OCI-LY7 (cell line): ENCODE results near the gene LGR6. TPM values are rescaled to one million over a fixed set of nuclear protein-coding genes. Genes with fewer than 3 reads are reported as not detected.

Experiments used
- BruUV-seq: library from RNA; stranded (reverse); fragments of 400-500 nt; replicated peaks from 2 replicates; lab custom pipeline; 2021; lab: Mats Ljungman, UMichigan
- CTCF ChIA-PET: fragments of 300-600 bp; sonication (Branson Sonifier 250); formaldehyde crosslinking; loops from one replicate; lab custom pipeline; 2022; ENCODE audit warnings: antibody characterized with exemption; ENCODE audit not compliant: unreplicated experiment; lab: Charles Lee
- POLR2A ChIA-PET: fragments of 300-600 bp; sonication (Branson Sonifier 250); formaldehyde crosslinking; loops from one replicate; lab custom pipeline; 2022; ENCODE audit warnings: antibody characterized with exemption; lab: Charles Lee
- DNase-seq: peaks from one replicate; pipeline ENCODE4 v3.0.0-alpha.2; 2015; ENCODE audit warnings: low spot score
- H2AFZ ChIP-seq: fragments of 200-600 bp; sonication (generic), shearing (Covaris generic); 2 replicates; pipeline ENCODE4 v1.6.1; 2014; ENCODE audit warnings: mild to moderate bottlenecking, antibody characterized with exemption, low read length, moderate library complexity
- H3K27ac ChIP-seq: fragments of 200-600 bp; sonication (generic); 2 replicates; pipeline ENCODE4 v1.5.1; 2014; ENCODE audit warnings: mixed run types, low read depth, mild to moderate bottlenecking, moderate library complexity, low read length, inconsistent platforms; ENCODE audit not compliant: poor library complexity, severe bottlenecking
- H3K36me3 ChIP-seq: fragments of 200-600 bp; sonication (generic); 2 replicates; pipeline ENCODE4 v1.6.1; 2014; ENCODE audit warnings: mild to moderate bottlenecking, antibody characterized with exemption, low read length, moderate library complexity, mixed read lengths; ENCODE audit not compliant: insufficient read depth
- H3K4me1 ChIP-seq: fragments of 200-600 bp; sonication (generic); 2 replicates; pipeline ENCODE4 v1.5.1; 2014; ENCODE audit warnings: mild to moderate bottlenecking, low read length; ENCODE audit not compliant: insufficient read depth, poor library complexity, severe bottlenecking
- H3K4me2 ChIP-seq: fragments of 200-600 bp; sonication (generic); 2 replicates; pipeline ENCODE4 v1.6.1; 2014; ENCODE audit warnings: mild to moderate bottlenecking, low read length
- H3K4me3 ChIP-seq: fragments of 200-600 bp; sonication (generic); 2 replicates; pipeline ENCODE4 v1.5.1; 2014; ENCODE audit warnings: mild to moderate bottlenecking, low read depth, low read length; ENCODE audit not compliant: poor library complexity, severe bottlenecking
- H3K79me2 ChIP-seq: fragments of 200-600 bp; sonication (generic); 2 replicates; pipeline ENCODE4 v1.6.1; 2016; ENCODE audit warnings: low read depth, mild to moderate bottlenecking, low read length, moderate library complexity, mixed read lengths; ENCODE audit not compliant: insufficient read depth
- H3K9me2 ChIP-seq: fragments of 200-600 bp; sonication (generic); 2 replicates; pipeline ENCODE4 v1.6.1; 2016; ENCODE audit warnings: mild to moderate bottlenecking, low read length, mixed read lengths; ENCODE audit not compliant: insufficient read depth
- H3K9me3 ChIP-seq: fragments of 200-600 bp; sonication (generic); 2 replicates; pipeline ENCODE4 v1.6.1; 2014; ENCODE audit warnings: mild to moderate bottlenecking, mixed run types, low read length, mixed read lengths
- H4K20me1 ChIP-seq: fragments of 200-600 bp; sonication (generic); 2 replicates; pipeline ENCODE4 v1.6.1; 2014; ENCODE audit warnings: mild to moderate bottlenecking, antibody characterized with exemption, low read length, moderate library complexity, mixed read lengths; ENCODE audit not compliant: insufficient read depth
- EZH2phosphoT487 ChIP-seq: fragments of 200-600 bp; sonication (generic); IDR thresholded peaks from 2 replicates; pipeline ENCODE4 v1.6.1; 2018; ENCODE audit warnings: low read depth, borderline replicate concordance, mild to moderate bottlenecking, mixed run types, antibody characterized with exemption, low read length, moderate library complexity, mixed read lengths
- intact Hi-C: fragments of 100-400 bp; cut with micrococcal nuclease; formaldehyde crosslinking; loops from one replicate; pipeline ENCODE4 v1.10.0; 2022; ENCODE audit not compliant: unreplicated experiment
- total RNA-seq, 2 experiments: library from RNA; depleted of rRNA in 1 of 2; stranded (reverse); fragments of >200 nt in 1 of 2; shearing (Covaris generic) in 1 of 2; gene quantifications; 2 replicates each; pipeline ENCODE4 v1.2.3, GENCODE V29; 2014 to 2022
- TF ChIP-seq, protein P1 (sequence below): fragments of 200-600 bp; sonication (generic); conservative IDR thresholded peaks from 2 replicates; pipeline ENCODE4 v1.5.1; 2014; ENCODE audit warnings: mild to moderate bottlenecking, antibody characterized with exemption, low read length, moderate library complexity, mixed read lengths

The LGR6 gene
- total RNA-seq, 2 experiments from 2014 or later = not detected

GRCh38 chr1:202291961-202292712 is 98.5 kb downstream of the LGR6 start:
- Histone ChIP-seq H3K4me1 (no peaks in the 10 kb centered on the region), H3K79me2 (no peaks in the 10 kb centered on the region), H3K27ac (no peak overlapping the region), H3K9me2 (no peaks in the 10 kb centered on the region), H4K20me1 (no peaks in the 10 kb centered on the region), H2AFZ (no peak overlapping the region), H3K9me3 (no peaks in the 10 kb centered on the region), H3K36me3 (no peaks in the 10 kb centered on the region), H3K4me2 (no peak overlapping the region), H3K4me3 (no peak overlapping the region)
- TF ChIP-seq, protein P1, sequence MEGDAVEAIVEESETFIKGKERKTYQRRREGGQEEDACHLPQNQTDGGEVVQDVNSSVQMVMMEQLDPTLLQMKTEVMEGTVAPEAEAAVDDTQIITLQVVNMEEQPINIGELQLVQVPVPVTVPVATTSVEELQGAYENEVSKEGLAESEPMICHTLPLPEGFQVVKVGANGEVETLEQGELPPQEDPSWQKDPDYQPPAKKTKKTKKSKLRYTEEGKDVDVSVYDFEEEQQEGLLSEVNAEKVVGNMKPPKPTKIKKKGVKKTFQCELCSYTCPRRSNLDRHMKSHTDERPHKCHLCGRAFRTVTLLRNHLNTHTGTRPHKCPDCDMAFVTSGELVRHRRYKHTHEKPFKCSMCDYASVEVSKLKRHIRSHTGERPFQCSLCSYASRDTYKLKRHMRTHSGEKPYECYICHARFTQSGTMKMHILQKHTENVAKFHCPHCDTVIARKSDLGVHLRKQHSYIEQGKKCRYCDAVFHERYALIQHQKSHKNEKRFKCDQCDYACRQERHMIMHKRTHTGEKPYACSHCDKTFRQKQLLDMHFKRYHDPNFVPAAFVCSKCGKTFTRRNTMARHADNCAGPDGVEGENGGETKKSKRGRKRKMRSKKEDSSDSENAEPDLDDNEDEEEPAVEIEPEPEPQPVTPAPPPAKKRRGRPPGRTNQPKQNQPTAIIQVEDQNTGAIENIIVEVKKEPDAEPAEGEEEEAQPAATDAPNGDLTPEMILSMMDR = no peak
- TF ChIP-seq EZH2phosphoT487 = no peak
- ChIA-PET CTCF (no interaction called here), POLR2A (no interaction called here)
- intact Hi-C loops = no loop called here
- no TSS peak for BruUV-seq
- DNase-seq = no peak

- ChIA-PET POLR2A (no interaction called here), CTCF (no interaction called here)
Observed at GRCh38 chr1:202292773-202293172, 99.2 kb downstream of the LGR6 start.

More at GRCh38 chr1:202292773-202293172, 99.2 kb downstream of the LGR6 start:
- H3K9me3 ChIP-seq = no peaks in the 10 kb centered on the region
- BruUV-seq = no TSS peak
- no peak overlapping the region for H3K27ac ChIP-seq
- H3K4me2 ChIP-seq = no peak overlapping the region
- TF ChIP-seq, protein P1 = no peak
- TF ChIP-seq EZH2phosphoT487 = no peak
- H3K9me2 ChIP-seq = no peaks in the 10 kb centered on the region
- no peaks in the 10 kb centered on the region for H3K36me3 ChIP-seq
- no peaks in the 10 kb centered on the region for H4K20me1 ChIP-seq
- intact Hi-C loops = no loop called here
- no peak overlapping the region for H3K4me3 ChIP-seq
- no peaks in the 10 kb centered on the region for H3K4me1 ChIP-seq
- DNase-seq = no peak
- H3K79me2 ChIP-seq = no peaks in the 10 kb centered on the region
- H2AFZ ChIP-seq = no peak overlapping the region
